ENCODE data around the gene ENDOD1.

DNA sequence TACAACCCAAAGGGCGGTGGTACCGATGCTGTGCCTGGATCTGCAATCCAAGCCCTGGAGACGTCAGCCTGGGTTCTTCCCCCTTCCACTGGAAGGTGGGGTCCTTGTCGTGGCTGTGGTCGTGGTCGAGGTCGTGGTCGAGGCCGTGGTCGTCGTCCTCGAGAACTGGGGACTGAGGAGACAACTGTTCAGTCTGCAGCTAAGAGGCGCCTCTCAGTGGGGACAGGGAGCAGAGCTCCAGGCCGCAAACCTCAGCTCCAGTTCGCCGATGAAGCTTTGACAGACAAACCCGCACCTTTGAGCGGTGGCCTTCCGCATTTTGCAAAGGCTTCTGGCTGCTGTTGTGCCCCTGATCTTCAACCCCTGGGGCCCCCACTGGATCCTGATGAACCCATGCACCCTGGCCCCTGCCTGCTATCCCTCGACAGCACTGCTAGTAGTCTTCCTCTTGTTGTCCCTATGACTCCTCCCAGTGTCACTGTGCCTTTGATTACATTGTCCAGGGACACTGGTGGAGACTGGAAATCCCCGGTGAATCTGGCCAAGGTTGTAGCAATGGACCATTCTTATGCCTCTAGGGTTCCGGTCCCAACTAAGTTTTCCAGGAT is 38.9 kb upstream of the ENDOD1 start:
- TF ChIP-seq EZH2 (IDR thresholded peaks at IDR 0.05; ENCODE audit: insufficient read depth, poor library complexity, severe bottlenecking) (no peak), EZH2phosphoT487 (IDR thresholded peaks at IDR 0.05; ENCODE audit: insufficient read depth, low read depth) (no peak)

Data from GM23248 (cell line).